ENCODE data around the gene SEC14L1.
"Not testable (repeated sequence)": the region's sequence is repeated elsewhere in the genome, so short reads cannot be mapped to it uniquely, and the experiment has no call there.

The SEC14L1 gene

DNA sequence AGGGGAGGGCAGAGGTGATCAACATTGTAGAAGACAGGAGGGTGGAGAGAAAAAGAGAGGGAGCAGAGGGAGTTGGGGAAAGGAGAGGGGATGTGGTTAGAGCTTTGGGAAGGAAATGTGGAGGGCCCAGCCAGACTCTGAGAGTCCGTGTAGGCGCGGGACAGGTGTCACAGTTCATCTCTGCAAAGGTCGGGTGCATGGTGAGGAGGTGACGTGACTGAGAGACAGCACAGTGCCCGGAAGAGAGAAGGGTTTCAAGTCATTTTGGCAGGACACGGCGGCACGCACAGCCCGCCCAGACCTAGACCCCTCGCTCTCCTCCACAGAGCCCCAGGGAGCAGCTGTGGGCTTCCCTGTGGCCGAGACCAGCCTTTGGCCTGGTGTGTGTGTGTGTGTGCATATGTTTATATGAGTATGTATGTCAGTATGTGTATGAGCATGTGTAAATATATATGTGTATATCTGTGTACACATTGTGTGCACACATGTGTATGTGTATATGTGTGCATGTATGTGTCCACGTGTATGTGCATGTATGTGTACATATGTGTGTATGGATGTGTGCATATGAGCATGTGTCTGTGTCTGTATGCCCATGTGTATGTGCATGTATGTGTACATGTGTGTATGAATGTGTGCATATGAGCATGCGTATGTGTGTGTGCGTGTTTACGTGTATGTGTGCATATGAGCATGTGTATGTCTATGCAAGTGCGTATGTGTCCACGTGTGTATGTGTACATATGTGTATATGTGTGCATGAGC is 104.6 kb downstream of the SEC14L1 start:
- DNase-seq: no peak

DNA sequence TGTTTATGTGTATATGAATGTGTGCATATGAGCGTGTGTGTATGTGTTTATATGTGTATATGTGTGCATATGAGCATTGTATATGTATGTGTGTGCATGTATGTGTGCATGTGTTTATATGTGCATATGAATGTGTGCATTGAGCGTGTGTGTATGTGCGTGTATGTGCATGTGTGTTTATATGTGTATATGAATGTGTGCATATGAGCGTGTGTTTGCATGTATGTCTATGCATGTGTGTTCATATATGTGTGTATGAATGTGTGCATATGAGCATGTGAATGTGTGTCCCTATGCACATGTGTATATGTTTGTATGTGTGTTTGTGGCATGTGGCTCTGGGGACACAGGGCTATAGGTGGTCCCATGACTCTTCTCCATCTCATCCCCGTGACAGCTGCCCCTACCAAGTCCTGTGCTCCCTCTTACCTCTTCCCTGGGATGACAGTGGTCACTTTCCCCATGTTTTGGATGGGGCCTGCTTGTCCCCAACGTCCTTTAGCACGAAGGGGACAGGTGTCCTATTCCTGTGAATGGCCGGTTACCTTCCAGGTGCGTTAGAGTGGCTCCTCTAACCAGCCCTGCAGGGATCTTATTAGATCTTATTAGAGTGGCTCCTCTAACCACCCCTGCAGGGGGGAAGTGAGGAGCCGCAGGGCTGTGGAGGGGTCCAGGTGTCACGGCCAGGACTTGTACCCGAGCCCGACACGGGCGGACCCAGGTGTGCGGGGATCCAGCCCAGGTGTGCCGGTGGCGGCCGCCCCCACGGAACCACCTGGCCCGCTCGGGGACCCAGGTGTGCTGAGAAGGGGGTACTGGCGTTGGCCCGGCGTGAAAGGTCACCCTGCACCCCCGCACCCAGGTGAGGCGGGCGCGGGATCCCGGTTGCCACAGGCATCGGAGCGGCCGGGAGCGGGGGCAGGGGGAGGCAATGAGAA is 105.6 kb downstream of the SEC14L1 start:
- DNase-seq: no peak

DNA sequence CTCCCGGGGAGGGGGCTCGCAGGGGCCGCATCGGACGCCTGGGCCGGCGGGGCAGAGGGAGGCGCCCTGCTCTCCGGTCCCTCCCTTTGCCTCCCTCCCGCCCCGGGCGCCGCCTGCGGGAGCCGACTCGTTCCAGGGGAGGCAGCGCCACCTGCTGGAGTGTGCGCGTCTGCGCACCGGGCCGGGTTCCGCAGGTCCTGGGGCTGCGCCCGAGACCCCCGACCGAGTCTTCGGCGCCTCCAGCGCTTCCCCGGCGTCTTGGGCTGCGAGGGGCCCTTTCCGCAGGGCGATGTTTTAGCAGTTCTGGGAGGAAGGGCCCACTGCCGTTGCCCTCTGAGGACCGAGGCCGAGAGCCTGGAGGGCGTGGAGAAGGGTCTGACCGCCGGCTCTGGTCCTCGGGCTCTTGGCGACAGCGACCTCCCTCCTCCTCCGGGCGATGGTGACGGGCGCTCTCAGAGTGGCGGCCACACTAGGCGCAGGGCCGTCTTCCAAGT is 106.3 kb downstream of the SEC14L1 start:
- peak; percentile 68 to 81 for DNase-seq

DNA sequence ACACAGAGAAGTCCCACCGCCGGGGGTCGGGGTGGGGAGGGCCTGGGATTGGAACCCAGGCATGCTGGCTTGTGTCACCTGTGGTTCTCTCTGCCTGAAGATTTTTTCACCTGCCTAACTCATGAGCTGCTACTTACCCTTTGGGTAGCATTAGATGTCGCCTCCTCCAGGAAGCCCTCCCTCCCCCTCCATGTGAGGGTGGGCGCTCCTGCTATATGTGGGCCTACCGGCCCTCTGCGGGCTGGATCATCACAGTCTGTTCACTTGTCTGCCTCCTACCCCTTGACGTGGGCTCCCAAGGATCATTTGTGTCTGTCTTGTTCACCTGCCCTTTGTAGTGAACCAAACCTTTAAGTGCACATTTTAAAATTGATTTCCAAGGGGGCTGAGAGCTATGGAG is 106.8 kb downstream of the SEC14L1 start:
- DNase-seq: no peak

DNA sequence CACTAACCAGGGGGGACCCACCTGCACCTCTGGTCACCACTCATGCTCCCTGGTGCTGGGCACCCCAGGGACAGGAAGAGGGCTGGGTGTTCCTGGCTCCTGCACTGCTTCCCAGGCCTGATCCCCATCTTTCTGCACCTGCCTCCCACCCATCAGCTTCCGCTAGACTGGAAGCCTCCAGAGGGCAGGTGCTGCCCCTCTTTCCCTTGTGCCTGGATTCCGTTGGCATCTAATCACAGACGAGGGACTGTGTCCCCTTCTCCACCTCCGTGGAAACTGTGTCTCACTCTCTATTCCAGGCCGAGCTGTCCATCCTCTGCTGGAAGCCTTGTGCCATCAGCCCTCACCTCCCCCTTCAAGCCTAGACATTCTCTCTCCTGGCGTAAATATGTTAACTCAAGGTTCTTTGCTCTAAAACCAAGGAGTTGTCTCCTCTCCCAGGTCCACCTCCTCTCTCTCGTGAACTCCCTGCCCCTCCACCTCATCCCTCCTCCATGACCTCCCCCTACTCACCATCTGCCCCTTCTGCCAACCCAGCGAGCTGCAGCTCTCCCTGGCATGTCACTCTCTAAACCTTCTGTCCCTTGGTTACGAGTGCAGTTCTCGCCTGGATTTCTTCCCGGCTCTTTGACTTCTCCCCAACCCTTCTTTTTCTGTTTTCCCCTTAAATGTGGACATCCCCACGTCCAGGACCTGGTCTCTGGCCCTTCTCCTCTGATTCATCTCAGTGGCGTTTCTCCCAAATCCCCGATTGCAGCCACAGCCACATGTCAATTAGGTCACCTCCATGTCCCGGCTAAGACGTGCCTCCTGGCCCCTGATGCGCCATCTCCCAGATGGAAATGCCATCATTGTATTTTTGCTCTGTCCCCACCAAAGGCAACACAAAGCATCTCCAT is 107.7 kb downstream of the SEC14L1 start:
- no peak for DNase-seq

DNA sequence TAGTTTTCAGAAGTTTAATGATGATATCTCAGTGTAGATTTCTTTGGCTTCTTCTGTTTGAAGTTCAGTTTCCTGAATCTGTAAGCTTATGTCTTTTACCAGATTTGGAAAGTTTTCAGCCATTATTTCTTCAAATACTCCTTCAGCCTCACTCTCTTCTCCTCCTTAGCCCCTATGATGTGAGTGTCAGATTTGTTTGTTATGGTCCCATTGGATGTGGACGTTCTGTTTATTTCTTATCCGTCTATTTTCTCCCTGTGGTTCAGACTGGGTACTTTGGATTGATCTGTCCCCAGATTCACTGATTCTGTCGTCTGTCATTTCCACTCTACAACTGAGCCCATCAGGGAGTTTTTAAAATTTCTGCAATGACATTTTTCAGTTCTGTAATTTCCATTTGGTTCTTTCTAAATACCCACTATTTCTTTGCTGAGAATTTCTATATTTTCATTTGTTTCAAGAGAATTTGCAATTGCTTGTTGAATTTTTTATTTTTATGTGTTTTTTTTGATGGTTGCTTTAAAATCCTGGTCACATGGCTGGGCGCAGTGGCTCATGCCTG is 110.9 kb downstream of the SEC14L1 start:
- DNase-seq: no peak

DNA sequence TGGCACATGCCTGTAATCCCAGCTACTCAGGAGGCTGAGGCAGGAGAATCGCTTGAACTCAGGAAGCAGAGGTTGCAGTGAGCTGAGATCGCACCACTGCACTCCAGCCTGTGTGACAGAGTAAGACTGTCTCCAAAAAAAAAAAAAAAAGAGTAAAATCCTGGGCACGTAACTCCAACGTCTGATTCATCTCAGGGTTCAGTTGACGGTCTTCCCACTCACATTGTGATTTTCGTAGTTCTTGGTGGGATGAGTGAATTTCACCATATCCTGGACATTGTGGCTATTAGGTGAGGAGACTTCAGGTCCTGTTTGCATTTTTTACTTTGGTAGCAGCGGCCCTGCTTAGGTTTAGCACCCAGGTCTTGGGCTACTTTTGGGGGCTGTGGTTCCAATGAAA is 111.5 kb downstream of the SEC14L1 start:
- not testable (repeated sequence) for DNase-seq

DNA sequence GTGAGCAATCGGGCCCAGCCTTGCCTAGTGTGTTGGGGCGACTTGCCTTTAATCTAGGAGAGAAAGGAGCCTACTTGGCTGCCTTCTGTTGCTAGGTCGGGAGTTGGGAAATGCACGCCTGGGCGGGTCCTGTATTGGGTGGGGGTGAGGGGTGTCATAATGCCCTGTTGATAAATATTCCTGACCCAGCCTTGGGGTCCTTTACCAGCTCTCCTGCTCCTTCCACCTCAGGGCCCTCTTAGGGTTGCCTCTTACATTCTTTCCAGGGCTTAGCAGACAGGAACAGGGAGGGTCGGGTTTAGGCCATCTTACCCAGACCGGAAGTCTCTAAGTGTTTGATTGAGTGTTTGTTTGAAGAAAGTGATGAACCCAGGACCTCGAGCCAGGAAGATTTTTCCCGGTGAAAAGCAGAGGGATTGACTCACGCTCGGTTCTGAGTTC is 112.9 kb downstream of the SEC14L1 start:
- no peak for DNase-seq

DNA sequence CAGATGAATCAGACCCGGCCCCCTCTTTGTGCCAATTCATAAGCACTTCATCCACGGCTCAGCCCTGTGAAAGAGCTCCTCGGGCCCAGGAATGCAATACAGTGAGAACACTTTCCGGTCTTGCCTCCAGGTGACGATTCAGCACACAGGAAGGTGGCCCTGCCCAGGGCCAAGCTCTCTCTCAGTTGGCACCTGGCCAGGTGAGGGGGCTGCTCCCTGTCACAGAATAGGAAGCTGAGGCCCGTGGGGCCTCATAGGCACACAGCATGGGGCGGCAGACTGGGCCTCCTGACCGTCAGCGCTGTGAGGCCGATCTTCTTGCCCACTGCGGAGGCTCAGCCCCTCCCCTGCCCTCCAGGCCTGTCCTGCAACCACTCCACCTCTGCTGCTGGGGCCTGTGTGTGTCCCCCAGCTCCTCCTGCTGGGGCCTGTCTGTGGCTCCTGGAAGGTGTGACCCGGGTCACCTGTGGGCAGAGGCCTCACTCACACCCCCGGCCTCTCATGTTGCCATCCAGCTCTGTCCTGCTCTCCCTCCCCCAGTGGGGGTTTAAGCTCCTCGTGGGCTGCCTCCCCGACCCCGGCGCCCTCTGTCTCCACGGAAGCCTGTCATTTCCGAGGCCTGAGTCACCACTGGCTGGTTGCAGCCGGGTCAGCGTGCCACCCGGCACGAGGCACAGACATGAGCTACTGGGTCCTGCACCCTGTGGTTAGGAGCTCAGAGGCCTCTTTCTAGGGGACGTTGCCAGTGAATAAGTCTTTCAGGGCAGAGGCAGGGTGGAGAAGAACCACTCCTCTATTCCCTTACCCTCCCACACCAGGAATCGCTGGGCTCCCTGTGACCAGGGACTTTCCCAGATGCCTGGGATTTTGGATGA is 114.4 kb downstream of the SEC14L1 start:
- DNase-seq: peak in 1 of 2 experiments; percentile 34

DNA sequence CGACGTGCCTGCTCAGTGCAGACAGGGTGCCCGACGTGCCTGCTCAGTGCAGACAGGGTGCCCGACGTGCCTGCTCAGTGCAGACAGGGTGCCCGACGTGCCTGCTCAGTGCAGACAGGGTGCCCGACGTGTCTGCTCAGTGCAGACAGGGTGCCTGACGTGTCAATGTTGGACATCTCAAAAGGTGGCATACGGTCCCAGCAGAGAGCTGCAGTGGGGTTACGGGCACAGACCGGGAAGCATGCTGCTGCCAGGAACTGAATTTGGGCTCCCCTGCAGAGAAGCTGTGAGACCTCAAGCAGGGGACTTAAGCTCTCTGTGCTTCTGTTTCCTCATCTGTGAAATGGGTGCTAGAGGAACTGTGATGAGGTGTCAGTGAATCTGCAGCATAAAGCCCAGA is 115.2 kb downstream of the SEC14L1 start:
- DNase-seq: not testable (repeated sequence)

DNA sequence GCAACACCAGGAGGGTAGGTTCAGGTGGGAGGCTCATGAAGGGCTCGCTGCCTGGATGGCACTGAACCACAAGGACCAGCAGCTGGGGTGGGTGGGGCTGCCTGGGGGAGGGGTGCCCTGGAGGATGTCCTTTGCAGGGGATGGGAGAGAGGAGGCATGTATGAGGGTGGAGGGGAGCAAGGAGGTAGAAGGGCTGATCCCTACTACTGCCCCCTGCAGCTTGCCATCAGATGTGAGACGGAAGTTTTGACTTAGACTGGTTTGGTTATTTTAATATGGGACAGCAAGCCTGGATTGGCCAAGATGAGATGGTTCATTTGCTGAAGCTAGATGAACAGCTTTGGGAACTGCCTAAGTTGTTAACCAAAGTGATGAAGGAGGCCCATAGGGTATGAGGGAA is 115.9 kb downstream of the SEC14L1 start:
- DNase-seq: no peak

DNA sequence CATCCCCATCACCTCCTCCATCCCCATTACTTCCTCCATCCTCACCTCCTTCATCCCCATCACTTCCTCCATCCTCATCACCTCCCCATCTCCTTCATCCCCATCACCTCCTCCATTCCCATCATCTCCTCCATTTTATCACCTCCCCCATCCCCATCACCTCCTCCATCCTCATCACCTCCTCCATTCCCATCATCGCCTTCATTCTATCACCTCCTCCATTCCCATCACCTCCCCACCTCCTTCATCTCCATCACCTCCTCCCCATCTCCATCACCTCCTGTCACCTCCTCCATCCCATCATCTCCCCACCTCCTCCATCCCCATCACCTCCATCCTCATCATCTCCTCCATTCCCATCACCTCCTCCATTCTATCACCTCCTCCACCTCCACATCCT is 116.4 kb downstream of the SEC14L1 start:
- DNase-seq: no peak

DNA sequence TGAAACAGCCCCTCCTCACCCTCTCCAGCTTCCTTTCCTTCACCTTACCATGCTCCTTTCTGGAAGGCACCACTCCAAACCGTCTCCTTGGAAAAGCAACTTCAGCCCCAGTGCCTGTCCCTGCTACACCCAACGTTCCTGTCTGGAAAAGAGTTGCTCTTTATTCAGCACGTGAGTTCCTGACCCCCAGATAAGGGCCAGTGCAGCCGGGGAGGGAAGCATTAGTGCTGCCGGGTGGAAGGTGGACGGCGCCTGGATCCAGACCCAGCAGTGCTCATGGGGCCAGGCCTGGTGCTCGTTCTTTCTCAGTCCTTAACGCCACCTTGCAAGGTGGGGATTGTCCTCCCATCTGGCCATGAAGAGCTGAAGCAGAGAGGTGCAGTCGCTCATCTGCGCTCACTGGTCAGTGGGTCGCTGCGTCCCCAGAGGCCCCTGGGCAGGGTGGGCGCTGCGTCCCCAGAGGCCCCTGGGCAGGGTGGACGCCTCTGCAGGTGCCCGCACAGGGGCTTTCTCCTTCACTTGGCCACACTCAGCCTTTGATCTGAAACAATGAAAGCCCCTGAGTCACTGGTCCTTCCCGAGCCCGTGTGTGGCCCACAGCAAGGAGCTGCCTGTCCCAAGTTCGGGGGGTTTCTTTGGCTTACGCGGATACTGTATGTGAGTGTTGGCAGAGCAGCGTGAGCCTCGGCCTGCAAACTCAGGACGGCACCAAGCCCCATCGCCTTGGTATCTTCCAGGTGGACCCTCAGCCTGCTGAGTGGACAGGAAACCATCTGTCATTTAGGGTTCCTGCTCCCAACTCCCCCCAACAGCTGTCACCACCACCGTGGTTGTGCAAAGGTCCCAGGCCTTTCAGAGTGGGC is 117.1 kb downstream of the SEC14L1 start:
- no peak for DNase-seq

DNA sequence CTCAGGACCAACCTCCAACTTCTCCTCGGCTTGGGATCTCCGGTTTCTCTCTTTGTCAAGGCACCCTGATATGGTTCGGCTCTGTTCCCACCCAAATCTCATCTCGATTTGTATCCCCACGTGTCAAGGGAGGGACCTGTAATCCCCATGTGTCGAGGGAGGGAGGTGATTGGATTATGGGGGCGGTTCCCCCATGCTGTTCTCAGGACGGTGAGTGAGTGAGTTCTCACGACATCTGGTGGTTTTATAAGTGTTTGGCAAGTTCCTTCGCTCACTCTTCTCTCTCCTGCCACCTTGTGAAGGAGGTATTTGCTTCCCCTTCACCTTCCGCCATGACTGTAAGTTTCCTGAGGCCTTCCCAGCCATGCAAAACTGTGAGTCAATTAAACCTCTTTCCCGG is 117.9 kb downstream of the SEC14L1 start:
- DNase-seq: no peak

DNA sequence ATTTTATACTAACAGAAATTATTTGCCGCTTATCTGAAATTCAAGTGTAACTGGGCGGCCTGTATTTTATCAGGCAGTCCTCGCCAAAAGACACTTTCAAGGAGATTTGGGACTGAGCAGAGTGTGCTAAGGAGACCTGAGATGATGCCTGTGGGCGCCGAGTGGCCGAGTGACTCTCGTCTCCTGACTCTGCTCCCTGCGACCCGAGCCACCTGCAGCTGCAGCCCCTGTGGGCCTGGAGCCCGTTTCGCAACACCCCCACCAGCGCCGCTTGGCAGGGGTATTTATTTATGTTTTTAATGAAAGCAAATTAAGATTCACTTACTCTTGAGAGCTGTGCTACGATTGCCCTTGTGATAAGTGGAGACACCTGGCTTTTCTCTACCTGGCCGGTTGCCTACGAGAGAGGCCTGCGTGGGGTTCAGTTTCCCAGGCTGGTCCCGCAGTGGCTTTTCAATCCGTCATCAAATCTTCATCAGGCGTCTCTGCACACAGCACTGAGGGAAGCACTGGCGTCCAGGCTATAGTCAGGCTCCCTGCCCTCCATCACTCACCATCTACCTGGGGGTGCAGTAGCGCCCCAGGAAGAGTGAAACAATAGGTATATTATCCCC is 124.0 kb downstream of the SEC14L1 start:
- DNase-seq: peak in 1 of 2 experiments; percentile 35

DNA sequence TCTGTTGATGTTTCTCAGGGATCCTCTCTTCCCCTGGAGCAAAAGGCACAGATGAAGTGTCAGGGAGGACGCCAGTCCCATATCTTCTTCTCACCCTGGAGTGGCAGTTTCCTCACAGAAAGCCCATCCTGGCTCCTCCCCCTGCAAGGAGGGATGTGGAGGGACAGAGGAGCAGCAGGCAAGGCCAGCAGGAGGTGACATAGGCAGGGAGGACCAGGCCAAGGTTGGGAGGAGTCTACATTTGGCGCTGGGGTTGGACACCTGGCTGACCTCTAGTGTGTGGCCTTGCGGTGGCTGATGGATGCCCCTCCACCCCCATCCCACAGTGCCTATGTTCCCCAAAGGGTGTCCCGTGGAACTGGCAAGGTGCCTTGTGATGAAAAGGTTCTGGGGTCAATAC is 125.4 kb downstream of the SEC14L1 start:
- DNase-seq: no peak
